ENCODE measurements around the gene LDB2. TPM values are rescaled to one million over a fixed set of nuclear protein-coding genes. Genes with fewer than 3 reads are reported as not detected.

LDB2 gene
- total RNA-seq, 1 donor from 2014 or later, result 3.1 TPM

- peaks cover 30% of the 10 kb centered on the region for H3K4me1 Mint-ChIP-seq (ENCODE audit: low read depth, unreplicated experiment)
- H3K36me3 Mint-ChIP-seq (ENCODE audit: unreplicated experiment), result no peaks in the 10 kb centered on the region
- peaks cover 4% of the 10 kb centered on the region for H3K27me3 Mint-ChIP-seq (ENCODE audit: unreplicated experiment)
- peak overlapping the region; percentile 3 for H3K27ac Mint-ChIP-seq (ENCODE audit: unreplicated experiment)
- no peak for TF ChIP-seq CTCF (IDR thresholded peaks at IDR 0.05; ENCODE audit: partially characterized antibody, unreplicated experiment)
- no peak for DNase-seq
- H3K4me3 Mint-ChIP-seq (ENCODE audit: unreplicated experiment), result peak overlapping the region; percentile 71
- H3K9me3 Mint-ChIP-seq (ENCODE audit: unreplicated experiment), result peaks cover 2% of the 10 kb centered on the region
Observed at GRCh38 chr4:16896881-16897750, 1.3 kb downstream of the LDB2 start.

GRCh38 chr4:16894406-16894805 is 4.0 kb downstream of the LDB2 start:
- Mint-ChIP-seq H3K4me1 (ENCODE audit: low read depth, unreplicated experiment) (peaks cover 30% of the 10 kb centered on the region), H3K4me3 (ENCODE audit: unreplicated experiment) (no peak overlapping the region), H3K27ac (ENCODE audit: unreplicated experiment) (peak overlapping the region; percentile 53), H3K9me3 (ENCODE audit: unreplicated experiment) (peaks cover 2% of the 10 kb centered on the region), H3K36me3 (ENCODE audit: unreplicated experiment) (no peaks in the 10 kb centered on the region), H3K27me3 (ENCODE audit: unreplicated experiment) (peaks cover 4% of the 10 kb centered on the region)
- DNase-seq, result no peak
- TF ChIP-seq CTCF (IDR thresholded peaks at IDR 0.05; ENCODE audit: partially characterized antibody, unreplicated experiment), result no peak

- H3K27ac Mint-ChIP-seq (ENCODE audit: unreplicated experiment), result no peak overlapping the region
- H3K36me3 Mint-ChIP-seq (ENCODE audit: unreplicated experiment), result no peaks in the 10 kb centered on the region
- peaks cover 2% of the 10 kb centered on the region for H3K27me3 Mint-ChIP-seq (ENCODE audit: unreplicated experiment)
- no peaks in the 10 kb centered on the region for H3K9me3 Mint-ChIP-seq (ENCODE audit: unreplicated experiment)
- no peak for DNase-seq
- peaks cover 25% of the 10 kb centered on the region for H3K4me1 Mint-ChIP-seq (ENCODE audit: low read depth, unreplicated experiment)
- H3K4me3 Mint-ChIP-seq (ENCODE audit: unreplicated experiment), result no peak overlapping the region
- no peak for TF ChIP-seq CTCF (IDR thresholded peaks at IDR 0.05; ENCODE audit: partially characterized antibody, unreplicated experiment)
Observed at GRCh38 chr4:16893141-16893651, 5.2 kb downstream of the LDB2 start.

GRCh38 chr4:16890651-16891050 is 7.8 kb downstream of the LDB2 start:
- Mint-ChIP-seq H3K27me3 (ENCODE audit: unreplicated experiment) (no peaks in the 10 kb centered on the region), H3K4me3 (ENCODE audit: unreplicated experiment) (no peak overlapping the region), H3K27ac (ENCODE audit: unreplicated experiment) (no peak overlapping the region), H3K4me1 (ENCODE audit: low read depth, unreplicated experiment) (peaks cover 10% of the 10 kb centered on the region), H3K36me3 (ENCODE audit: unreplicated experiment) (no peaks in the 10 kb centered on the region), H3K9me3 (ENCODE audit: unreplicated experiment) (no peaks in the 10 kb centered on the region)
- TF ChIP-seq CTCF (IDR thresholded peaks at IDR 0.05; ENCODE audit: partially characterized antibody, unreplicated experiment), result no peak
- no peak for DNase-seq

- Mint-ChIP-seq H3K27me3 (ENCODE audit: unreplicated experiment) (no peaks in the 10 kb centered on the region), H3K4me1 (ENCODE audit: low read depth, unreplicated experiment) (peaks cover 10% of the 10 kb centered on the region), H3K9me3 (ENCODE audit: unreplicated experiment) (no peaks in the 10 kb centered on the region), H3K4me3 (ENCODE audit: unreplicated experiment) (no peak overlapping the region), H3K36me3 (ENCODE audit: unreplicated experiment) (no peaks in the 10 kb centered on the region), H3K27ac (ENCODE audit: unreplicated experiment) (no peak overlapping the region)
- no peak for DNase-seq
- TF ChIP-seq CTCF (IDR thresholded peaks at IDR 0.05; ENCODE audit: partially characterized antibody, unreplicated experiment), result no peak
Observed at GRCh38 chr4:16889945-16890344, 8.5 kb downstream of the LDB2 start.

All from glutamatergic neuron (in vitro differentiated cells).